DMS 273 treated with DMSO at 0.1 percent for 48 hours (cell line): Measurements from ENCODE around the gene RNF223.

Experiments
- DNase-seq: peaks from one replicate; lab custom pipeline; 2025; lab: John Stamatoyannopoulos, UW

Gene RNF223

GRCh38 chr1:1026599-1027413, 47.3 kb downstream of the RNF223 start:
- no peak for DNase-seq

DNA sequence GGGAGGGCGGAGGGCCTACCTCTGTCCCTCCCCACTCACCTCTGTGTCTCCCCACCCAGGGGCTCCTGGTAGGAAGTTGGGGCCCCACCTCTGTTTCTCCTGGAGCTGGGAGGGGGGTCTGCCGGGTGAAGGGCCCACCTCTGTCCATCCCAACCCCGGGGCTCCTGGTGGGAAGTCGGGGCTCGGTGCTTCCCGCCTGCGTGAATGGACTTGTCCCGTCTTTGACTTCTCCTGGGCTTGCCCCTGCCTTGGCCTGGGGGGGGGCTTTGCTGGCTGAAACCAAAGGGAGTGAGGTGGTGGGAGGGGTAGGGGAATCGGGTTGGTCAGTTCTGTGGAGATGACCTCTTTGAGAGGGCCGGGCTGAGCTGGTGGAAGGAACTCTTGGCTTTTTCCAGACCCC, 48.4 kb downstream of the RNF223 start:
- no peak for DNase-seq

- no peak for DNase-seq
These were observed 49.1 kb downstream of the RNF223 start for GRCh38 chr1:1024771-1025699.

DNA sequence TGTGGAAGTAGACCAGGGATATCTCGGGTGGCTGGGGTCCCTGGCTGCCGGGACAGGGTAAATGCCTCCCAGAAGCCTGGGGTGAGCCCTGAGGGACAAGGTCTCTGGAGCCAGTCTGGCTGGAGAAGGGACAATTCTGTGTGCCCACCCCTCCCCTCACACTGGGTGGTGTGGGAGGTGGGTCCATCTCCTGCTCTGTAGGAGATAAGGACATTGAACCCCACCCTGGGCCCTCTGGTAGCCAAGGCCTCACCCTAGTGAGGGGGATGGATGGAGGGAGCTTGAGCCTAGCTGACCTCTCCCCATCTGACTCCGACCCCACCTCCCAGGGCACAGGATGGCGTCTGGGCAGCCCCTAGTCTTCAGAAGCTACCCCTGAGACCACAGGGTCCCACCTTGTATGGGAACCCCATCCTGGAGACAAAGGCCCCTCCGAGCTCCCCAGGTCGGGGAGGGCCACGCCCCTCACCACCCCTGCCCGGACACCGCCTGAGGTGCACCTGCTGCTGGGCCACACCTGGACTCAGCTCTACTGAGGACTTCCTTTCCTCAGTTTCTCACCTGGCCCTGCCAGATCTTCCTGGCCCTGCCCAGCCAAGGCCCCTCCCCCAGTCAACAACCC, 49.8 kb downstream of the RNF223 start:
- no peak for DNase-seq

- DNase-seq = no peak
These were observed 50.4 kb downstream of the RNF223 start for GRCh38 chr1:1023700-1024099.

DNA sequence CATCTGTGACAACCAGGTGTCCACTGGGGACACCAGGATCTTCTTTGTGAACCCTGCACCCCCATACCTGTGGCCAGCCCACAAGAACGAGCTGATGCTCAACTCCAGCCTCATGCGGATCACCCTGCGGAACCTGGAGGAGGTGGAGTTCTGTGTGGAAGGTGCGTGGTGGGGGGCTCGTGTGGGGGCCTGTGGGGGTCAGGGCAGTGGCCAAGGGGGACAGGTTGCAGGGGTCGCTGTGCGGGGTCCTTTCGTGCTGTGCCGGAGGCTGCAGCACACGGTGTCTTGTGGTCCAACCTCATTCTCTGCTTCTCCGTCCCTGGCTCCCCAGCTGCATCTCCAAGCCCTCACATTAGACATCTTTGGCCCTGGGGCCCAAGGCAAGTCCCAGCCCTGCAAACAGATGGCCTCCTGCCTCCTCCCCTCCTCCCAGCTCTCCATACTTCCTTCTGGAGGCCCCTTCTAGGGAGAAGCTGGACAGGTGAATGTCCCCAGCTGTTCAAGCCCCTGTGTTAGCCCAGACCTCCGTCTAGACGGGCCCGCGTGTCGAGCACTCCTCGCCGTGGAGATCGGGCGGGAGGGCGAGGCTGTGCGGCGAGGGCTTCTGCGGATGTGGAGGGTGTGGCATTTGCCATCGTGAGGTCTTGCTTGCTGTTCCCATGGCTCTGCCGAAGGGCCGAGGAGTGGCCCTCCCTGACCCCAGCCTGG, 51.6 kb downstream of the RNF223 start:
- no peak for DNase-seq

- no peak for DNase-seq
These were observed 52.2 kb downstream of the RNF223 start for GRCh38 chr1:1021920-1022259.

- DNase-seq = peak; percentile 53
These were observed 52.8 kb downstream of the RNF223 start for GRCh38 chr1:1021010-1021919.
